ENCODE data around the gene ATRAID. TPM values are rescaled to one million over a fixed set of nuclear protein-coding genes. Genes with fewer than 3 reads are reported as not detected.

The ATRAID gene
- polyA plus RNA-seq, 10 donors, result 89.7 to 104 (median 97.5) TPM

DNA sequence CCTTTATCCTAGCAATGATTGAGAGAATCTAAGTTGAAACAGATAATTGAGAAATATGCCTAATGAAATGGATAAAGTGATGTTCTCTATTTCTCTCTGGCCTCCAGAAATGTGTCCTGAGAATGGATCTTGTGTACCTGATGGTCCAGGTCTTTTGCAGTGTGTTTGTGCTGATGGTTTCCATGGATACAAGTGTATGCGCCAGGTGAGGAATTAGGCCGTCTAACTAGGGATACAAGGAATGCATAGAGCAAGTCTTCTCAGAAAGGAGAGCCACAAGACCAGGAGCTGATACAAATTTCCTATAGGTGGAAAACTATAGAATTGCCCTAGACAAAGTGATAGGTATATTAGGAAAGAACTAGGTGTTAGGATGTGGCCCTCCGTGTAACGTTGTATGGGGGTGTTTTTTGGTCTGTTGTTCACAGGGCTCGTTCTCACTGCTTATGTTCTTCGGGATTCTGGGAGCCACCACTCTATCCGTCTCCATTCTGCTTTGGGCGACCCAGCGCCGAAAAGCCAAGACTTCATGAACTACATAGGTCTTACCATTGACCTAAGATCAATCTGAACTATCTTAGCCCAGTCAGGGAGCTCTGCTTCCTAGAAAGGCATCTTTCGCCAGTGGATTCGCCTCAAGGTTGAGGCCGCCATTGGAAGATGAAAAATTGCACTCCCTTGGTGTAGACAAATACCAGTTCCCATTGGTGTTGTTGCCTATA lies 4.7 kb downstream of the ATRAID start:
- DNase-seq, result no peak

DNA sequence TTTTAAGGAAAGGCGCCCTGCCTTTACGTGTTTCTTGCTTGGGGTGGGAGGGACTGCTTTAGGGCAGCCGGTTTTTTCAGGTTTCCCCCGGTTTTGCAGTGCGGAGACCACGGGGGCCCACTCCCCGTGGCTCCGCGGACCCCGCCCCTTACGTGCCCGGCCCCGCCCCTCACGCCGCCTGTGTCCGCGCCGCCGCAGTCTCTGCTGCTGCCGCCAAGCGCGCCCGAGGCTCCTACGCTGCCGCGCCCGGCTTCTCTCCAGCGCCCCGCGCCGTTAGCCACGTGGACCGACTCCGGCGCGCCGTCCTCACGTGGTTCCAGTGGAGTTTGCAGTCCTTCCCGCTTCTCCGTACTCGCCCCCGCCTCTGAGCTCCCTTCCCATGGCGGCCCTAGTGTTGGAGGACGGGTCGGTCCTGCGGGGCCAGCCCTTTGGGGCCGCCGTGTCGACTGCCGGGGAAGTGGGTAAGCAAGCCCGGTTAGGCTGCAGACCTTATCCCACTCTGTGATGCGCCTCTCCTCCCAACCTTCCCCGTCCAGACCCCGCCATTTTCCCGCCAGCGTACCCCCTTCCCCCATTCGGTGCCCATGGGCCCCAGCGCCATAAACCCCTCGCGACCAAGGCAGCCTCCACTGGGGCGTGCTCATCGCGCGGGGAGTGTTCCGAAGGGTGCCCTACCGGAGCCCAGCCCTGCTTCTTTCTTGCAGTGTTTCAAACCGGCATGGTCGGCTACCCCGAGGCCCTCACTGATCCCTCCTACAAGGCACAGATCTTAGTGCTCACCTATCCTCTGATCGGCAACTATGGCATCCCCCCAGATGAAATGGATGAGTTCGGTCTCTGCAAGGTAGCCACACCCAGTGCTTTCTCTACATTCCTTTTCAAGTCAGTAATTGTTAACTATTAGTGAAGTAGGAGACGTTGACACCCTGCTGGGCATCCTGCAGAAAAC lies 5.6 kb downstream of the ATRAID start, which contains the start of gene CAD:
TSS of gene CAD (plus strand) at position 197 of the 949 bp plus-strand sequence. CDS start at position 380, 183 bp downstream.
- DNase-seq, result peak; percentile 80 to 94 (median 87)

DNA sequence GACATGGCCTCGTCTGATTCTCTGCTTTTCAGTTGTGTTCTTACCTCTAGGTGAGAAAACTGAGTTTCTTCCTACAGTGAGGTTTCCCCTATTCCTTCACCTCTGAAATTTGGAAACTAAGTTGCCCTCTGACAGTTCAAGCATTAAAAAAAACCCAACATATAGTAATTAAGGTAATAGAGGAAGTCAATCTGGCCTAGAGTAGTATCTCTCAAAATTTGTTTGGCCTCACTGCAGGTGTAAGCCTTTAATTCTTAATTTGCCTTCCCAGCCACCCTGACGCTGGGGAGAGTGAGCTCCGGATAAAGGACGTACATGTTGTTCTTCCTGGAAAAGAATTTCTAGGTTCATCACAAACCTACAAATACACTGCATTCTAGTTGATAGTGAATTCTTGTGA lies 6.8 kb downstream of the ATRAID start:
- no peak for DNase-seq

DNA sequence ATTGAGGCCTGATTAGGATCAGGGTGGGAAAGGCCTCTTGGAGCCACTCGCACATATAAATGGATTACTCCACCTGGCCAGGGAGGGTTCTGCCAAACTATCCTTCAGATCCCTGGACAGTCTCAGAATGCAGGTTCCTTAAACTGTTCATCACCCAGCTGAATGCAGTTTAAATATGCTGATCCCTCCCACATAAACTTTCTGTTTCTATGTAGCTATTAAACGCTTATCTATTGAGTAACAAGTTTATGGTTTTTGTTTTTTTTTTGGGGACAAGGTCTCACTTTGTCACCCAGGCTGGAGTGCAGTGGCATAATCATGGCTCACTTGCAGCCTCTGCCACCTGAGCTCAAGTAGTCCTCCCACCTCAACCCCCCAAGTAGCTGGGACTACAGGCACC lies 7.2 kb downstream of the ATRAID start:
- no peak for DNase-seq

DNA sequence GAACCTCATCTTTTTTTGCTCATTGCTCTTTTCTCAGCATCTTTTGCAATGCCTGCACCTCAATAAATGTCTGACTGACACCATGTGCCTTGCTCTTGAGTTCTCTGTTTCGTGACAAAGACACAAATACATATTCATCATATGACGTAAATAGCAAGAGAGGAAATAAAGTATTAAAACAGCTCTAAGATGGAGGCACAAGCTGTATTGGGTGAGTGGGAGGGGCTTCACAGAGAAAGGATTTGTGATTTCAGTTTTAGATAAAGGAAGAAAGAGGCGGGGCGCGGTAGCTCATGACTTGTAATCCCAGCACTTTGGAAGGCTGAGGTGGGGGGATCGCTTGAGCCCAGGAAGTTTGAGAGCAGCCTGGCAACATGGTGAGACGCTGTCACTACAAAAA lies 8.2 kb downstream of the ATRAID start:
- DNase-seq, result no peak

DNA sequence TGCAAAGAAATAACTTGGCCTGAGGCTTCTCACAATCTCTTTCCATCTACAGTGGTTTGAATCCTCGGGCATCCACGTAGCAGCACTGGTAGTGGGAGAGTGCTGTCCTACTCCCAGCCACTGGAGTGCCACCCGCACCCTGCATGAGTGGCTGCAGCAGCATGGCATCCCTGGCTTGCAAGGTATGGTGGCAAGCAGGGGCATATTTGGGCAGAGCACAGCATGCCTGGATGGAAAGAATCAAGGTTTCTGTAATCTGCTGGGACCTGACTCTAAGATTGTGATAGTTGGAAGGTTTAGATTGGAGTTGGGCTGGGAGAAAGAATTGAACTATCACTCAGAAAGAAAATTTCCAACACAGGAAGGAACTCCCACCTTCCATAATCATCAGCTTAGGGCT lies 9.3 kb downstream of the ATRAID start:
- DNase-seq, result no peak

DNA sequence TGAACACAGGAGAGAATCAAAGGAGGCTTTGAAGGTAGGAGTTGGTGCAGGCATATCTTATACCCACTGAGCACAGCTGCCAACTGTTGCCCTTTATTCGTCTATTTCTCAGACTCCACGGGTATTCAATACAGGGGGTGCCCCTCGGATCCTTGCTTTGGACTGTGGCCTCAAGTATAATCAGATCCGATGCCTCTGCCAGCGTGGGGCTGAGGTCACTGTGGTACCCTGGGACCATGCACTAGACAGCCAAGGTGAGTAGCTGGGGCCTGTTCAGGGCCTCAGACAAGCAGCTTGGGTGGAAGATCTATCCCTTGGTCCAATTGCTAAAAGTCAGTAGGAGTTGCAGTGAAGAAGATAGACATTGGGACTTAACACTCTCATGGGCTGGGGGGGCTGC lies 10.6 kb downstream of the ATRAID start:
- no peak for DNase-seq

DNA sequence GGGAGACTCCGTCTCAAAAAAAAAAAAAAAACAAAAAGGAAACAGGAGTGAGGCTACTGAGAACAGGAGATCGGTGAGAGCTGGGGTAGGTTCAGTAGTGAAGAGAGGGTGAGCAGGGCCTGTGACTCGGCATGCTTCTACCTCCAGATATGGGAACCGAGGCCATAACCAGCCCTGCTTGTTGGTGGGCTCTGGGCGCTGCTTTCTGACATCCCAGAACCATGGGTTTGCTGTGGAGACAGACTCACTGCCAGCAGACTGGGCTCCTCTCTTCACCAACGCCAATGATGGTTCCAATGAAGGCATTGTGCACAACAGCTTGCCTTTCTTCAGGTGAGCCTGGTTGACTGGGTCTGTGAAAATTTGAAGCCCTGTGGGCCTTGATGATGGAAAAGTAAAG lies 11.6 kb downstream of the ATRAID start:
- DNase-seq, result no peak

DNA sequence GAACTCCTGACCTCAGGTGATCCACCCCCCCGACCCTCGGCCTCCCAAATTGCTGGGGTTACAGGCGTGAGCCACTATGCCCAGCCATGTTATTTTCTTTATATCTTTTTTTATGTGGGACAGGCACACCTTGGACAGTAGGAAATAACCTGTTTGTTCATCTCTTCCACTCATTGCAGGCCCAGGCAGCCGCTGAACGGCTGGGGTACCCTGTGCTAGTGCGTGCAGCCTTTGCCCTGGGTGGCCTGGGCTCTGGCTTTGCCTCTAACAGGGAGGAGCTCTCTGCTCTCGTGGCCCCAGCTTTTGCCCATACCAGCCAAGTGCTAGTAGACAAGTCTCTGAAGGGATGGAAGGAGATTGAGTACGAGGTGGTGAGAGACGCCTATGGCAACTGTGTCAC lies 13.7 kb downstream of the ATRAID start:
- DNase-seq, result no peak

DNA sequence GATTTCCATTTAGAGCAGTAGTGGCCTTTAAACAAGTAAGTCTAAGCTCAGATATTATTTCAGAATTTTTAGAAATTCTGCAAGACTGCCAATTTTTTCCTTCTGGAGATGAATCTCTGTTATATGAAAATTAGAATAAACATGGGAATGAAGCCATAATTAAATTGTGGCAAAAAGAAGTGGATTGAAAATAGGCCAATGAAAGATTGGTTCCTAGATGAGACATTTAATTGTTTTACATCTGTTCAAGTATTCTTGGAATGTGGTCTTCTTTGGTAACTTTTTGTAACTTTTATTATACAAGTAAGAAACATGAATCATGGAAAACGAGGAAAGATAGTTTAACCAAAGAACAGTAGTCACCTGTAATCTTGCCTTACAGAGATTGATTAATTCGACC lies 15.7 kb downstream of the ATRAID start:
- no peak for DNase-seq

DNA sequence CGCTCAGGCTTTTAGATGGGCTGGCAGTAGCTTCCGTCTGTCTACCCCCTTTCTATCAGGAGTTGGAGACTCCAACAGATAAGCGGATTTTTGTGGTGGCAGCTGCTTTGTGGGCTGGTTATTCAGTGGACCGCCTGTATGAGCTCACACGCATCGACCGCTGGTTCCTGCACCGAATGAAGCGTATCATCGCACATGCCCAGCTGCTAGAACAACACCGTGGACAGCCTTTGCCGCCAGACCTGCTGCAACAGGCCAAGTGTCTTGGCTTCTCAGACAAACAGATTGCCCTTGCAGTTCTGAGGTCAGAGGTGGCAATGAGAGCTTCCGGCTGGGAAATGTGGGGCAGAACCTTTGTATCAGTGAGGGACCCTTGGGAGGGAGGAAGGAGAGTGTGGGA lies 20.1 kb downstream of the ATRAID start:
- no peak for DNase-seq

DNA sequence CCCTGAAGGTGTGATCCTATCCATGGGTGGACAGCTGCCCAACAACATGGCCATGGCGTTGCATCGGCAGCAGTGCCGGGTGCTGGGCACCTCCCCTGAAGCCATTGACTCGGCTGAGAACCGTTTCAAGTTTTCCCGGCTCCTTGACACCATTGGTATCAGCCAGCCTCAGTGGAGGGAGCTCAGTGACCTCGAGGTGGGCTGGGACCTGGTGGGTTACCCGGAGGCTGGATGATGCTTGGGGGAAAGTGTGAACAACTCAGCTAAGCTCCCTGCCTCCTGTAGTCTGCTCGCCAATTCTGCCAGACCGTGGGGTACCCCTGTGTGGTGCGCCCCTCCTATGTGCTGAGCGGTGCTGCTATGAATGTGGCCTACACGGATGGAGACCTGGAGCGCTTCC lies 21.5 kb downstream of the ATRAID start:
- no peak for DNase-seq

DNA sequence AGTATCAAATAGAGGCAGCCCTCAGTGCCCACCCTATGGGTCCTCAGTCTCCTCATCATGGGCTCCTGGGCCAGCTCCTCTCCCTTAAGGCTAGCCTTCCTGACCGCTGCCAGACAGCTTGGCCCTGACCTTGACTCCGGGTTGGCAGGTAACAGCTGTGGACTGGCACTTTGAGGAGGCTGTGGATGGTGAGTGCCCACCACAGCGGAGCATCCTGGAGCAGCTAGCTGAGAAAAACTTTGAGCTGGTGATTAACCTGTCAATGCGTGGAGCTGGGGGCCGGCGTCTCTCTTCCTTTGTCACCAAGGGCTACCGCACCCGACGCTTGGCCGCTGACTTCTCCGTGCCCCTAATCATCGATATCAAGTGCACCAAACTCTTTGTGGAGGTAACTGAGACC lies 24.3 kb downstream of the ATRAID start:
- no peak for DNase-seq

DNA sequence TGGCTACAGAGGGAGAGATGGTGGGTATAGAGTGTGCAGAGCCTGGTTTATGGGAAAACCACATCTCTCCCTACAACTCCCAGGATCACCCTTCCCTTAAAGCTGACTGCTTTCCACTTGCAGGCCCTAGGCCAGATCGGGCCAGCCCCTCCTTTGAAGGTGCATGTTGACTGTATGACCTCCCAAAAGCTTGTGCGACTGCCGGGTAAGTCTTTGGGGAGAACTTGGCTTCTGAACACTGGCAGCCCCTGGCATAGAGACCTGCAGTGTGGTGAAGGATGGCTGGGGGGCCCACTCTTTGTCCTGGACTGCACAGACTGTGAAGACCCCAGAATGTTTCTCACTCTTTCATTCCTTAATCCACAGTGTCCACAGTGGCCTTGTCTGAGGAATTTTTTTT lies 24.8 kb downstream of the ATRAID start:
- DNase-seq, result no peak

DNA sequence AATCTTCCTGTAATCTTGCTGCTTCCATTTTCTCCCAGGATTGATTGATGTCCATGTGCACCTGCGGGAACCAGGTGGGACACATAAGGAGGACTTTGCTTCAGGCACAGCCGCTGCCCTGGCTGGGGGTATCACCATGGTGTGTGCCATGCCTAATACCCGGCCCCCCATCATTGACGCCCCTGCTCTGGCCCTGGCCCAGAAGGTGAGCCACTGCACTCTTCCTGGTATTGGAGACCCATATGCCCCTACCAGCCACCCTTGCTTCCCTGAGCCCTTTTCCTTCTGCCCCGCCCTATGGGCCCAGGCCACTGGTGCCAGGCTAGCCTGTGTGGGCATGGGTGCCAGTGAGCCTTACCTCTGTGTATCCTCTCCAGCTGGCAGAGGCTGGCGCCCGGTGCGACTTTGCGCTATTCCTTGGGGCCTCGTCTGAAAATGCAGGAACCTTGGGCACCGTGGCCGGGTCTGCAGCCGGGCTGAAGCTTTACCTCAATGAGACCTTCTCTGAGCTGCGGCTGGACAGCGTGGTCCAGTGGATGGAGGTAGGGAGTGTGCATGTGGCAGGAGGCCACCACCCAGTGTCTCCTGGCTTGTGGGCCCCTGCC lies 25.6 kb downstream of the ATRAID start:
- no peak for DNase-seq

DNA sequence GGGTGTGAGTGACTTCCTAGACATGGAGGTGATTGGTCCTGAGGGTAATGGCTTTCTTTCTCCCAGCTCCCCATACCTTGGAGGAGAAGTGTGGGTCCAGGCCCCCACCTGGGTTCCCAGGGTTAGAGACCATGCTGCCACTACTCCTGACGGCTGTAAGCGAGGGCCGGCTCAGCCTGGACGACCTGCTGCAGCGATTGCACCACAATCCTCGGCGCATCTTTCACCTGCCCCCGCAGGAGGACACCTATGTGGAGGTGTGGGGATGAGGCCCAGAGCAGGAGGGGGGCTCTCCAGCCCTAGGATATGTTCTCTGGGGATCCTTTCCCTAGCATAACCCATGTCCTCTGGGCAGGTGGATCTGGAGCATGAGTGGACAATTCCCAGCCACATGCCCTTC lies 27.1 kb downstream of the ATRAID start:
- DNase-seq, result no peak

DNA sequence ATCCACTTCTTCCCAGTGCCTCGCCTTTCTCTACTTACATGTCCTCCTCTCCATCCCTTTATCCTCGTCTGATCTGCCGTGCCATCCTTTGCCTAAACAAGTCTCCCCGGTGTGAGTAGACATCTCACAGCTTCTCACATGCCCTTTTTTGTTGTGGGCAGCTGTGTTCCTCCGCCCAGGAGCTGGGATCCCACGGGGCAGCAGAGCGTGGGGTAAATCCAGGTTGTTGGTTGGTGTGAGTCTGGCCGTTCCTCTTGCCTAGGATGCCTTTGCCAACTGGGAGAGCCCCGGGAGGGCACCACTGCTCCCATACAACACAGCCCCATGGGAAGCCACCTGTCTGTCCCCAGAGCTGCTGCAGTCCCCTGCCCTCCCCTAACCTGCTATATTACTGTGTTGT lies 28.6 kb downstream of the ATRAID start:
- no peak for DNase-seq

DNA sequence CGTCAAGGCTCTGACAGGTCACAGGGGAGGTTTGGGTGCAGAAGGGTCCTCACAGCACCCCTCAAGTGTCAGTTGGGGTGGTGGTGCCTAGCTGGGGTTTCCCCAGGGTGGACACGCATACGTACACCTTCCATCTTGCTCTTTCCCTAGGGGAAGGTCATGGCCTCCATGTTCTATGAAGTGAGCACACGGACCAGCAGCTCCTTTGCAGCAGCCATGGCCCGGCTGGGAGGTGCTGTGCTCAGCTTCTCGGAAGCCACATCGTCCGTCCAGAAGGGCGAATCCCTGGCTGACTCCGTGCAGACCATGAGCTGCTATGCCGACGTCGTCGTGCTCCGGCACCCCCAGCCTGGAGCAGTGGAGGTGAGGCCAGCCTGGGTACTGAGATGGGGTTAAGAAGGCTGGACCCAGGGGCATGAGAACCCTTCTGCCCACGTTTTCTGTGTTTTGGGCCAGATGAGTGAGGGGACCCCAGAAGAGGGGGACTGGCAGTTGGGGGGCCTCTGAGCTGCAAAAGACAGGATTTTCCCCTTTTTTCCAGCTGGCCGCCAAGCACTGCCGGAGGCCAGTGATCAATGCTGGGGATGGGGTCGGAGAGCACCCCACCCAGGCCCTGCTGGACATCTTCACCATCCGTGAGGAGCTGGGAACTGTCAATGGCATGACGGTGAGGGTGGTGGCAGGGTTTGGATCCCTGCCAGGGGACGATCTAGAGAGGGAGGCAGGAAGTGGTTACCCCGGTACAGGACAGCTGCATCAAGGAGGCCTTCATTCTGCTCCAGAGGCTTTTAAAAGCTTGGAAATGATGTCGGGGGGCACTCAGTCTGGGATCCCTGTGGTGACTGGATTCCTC lies 30.1 kb downstream of the ATRAID start:
- DNase-seq, result no peak

DNA sequence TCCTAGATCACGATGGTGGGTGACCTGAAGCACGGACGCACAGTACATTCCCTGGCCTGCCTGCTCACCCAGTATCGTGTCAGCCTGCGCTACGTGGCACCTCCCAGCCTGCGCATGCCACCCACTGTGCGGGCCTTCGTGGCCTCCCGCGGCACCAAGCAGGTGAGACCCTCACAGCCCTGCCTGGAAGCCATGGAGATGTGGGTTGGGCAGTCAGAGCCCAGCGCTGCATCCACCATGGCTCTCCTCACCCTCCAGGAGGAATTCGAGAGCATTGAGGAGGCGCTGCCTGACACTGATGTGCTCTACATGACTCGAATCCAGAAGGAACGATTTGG lies 30.7 kb downstream of the ATRAID start:
- DNase-seq, result no peak

DNA sequence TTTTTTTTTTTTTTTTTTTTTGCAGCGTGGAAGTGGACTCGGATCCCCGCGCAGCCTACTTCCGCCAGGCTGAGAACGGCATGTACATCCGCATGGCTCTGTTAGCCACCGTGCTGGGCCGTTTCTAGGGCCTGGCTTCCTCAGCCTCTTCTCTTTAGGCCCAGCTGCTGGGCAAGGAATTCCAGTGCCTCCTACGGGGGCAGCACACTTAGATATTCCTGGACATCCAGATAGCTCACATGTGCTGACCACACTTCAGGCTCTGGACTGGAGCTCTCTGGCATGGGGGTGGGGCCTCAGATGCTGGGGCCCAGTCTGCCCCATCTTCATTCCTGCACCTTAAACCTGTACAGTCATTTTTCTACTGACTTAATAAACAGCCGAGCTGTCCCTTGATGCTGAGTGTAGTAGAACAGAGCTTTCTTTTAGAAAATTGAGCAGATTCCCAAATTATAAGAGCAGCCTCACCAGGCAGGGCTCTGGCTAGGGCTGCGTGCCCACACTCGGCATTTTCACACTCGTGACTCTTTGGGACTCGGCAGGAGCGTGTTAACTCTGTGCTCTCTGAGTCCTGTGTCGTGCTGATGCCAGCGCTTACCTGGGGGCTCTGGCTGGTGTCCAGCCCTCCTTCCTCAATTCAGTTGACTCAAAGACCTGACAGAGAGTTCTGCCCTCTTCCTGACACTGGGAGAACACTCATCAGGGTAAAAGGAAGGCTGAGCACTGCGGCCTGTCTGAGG lies 31.7 kb downstream of the ATRAID start:
- no peak for DNase-seq

DNA sequence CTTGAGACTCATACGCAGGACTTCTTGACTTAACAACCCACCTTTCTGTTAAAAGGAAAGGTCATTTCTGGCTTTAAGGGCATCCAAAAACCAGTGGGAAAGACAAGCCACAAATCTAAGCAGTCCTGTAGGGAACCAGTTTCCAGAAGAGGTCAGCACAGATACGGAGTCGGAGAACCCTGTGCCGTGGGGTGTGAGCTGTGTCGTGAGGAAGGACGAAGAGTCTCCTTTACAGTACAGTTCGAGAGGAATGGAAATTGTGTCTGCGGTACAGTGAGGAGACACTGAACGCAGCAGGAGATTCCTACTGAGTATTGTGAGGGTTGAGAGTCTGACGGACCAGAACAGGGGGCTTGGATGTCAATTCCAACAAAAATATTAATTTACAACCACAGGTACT lies 33.3 kb downstream of the ATRAID start:
- no peak for DNase-seq

Data from muscle of back (tissue), 11 donors.